Colon (tissue), 2 donors: Measurements from ENCODE around the gene TENM4.

ENCODE experiments used
- FAIRE-seq: peaks from 2 replicates; lab custom pipeline; 2012; peaks lifted over from hg19 to GRCh38; lab: Jason Lieb, UNC
- donor health status: control.
- donor health status: control.

TENM4 gene

GRCh38 chr11:78931891-78932290 is 508.9 kb downstream of the TENM4 start:
- FAIRE-seq = no peak

DNA sequence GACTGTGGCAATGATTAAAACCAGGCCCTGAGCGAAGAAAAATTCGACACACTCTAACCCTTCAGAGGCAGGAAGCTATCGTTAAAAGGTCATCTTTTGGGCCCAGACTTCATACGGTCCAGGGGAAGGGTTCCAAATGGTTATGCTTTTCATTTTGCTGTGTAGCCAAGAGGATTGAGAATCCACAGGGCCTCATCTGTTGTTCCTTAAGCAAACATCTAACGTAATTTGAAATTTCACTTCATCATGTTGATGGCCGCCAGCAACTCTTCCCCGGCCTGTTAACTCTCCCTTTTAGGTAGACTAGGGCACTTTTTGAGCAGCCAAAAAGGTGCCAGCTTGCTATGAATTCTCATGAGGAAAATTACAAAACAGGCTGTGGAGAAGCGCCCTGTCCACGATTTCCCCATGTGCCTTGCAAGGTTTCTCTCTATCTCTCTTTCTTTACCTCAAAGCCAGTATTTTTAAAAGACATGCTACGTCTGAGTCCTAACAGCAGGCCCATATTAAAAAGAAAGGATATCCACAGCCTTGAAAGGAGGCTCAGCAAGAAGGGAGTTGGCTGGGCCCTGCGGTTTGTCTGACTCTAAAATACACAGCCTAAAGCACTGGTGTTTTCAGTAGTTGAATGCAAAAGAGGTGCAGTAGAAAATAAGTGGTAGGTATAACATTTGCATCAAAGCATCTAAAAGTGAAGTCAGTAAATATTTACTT is 509.9 kb downstream of the TENM4 start:
- FAIRE-seq = no peak

GRCh38 chr11:78929906-78930220 is 511.0 kb downstream of the TENM4 start:
- no peak for FAIRE-seq

- FAIRE-seq = no peak
Measured at GRCh38 chr11:78929207-78929905, 511.5 kb downstream of the TENM4 start.

GRCh38 chr11:78927511-78927910 is 513.3 kb downstream of the TENM4 start:
- FAIRE-seq = no peak

DNA sequence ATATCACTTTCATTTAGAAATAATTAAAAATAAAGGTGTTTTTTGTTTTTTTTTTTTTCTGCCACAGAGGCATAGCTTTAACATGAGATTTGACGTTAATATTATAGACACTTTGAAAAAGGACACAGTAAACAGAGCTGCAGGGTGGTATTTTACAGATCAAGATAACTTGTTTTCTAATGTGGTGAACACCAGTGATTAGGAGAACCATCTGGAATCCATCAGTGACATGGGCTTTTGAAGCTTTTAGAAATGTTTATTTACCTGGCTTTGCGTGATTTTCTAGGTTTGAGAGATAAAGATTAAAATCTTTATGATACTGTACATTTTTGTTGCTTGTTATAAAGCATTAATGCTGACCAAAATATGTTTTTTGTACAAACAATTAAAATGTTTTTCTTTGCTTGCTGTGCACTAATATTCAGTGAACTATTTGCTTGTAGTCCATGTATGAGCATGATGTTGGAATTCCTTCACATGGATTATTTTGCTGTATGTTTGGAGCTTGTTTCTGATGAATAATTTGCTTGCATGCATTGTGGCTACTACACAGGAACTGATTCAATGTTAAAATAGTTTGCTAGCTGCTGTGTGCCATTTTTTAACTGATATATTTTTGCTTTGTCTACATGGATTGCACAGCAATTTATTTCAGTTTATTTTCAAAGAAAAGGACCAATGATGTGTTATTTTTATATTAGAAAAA is 514.0 kb downstream of the TENM4 start:
- no peak for FAIRE-seq

DNA sequence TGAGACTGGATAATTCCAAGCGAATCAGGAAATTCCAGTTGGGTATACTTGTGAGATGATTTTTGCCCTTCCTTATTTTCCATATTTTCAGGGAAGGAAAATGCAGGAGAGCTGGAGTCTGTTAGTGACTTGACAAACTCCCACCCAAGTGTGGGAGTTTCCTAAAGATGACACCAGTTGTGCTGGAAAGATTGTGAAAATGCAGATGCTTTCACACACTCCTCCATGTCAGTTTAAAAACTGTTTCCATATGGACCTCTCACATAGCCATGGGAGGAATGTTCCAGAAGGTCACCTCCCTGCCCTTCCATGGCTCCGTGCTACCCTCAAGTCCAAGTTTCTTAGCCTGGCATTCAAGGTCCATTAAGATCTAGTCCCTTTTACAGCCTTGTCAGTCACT is 515.4 kb downstream of the TENM4 start:
- no peak for FAIRE-seq

DNA sequence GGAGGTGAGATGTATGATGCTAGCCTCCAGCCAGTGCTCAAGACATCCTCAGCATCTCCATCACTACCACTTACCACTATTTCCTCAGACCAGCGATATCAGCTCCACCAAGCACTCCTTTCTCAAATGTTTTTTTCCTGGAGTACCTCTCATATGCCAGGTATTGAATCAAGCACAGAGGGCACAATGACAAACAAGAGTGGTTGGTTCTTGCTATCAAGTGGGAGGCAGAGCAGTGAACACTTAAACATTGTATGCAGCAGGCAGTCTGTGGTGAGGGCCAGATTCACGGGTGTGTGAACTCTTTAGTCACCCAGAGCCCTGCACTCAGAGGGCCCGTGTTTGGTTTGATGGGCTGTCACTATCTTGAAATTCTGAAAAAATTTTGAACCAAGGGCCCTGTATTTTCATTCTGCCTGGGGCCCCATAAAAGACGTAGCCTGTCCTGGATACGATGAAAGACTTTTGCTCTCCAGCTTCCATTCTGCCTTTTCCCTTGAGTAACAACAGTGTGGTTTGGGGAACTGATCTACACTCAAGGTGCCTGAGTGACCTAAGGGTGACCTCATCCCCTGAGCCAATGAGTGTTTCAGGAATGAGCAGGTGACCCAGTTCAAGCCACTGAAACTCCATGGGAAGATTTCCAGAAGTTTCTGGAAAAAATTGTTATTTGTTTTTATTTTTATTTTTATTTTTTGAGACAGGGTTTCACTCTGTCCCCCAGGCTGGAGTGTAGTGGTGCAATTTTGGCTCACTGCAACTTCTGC is 517.8 kb downstream of the TENM4 start:
- FAIRE-seq = no peak

- FAIRE-seq = no peak
Measured at GRCh38 chr11:78921509-78921908, 519.3 kb downstream of the TENM4 start.

DNA sequence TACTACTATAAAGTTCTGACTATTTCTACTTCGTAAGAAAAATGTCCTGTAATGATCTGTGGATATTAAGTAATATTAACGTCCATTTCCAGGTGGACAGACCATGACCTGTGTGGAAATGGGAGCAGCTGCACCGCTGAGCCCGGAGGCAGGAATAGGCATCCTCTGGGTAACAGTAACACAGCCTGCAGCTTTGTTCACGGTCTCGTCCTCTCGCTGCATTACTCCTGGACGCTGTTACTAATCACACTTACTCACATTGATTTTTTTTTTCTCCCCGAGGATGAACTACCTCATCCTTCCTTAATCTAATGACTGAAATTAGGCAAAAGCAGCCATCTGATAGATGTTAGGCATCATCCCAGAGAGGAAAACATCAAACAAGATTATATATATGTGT is 520.5 kb downstream of the TENM4 start:
- FAIRE-seq = no peak

GRCh38 chr11:78916759-78917158 is 524.1 kb downstream of the TENM4 start:
- no peak for FAIRE-seq

GRCh38 chr11:78914503-78914902 is 526.3 kb downstream of the TENM4 start:
- FAIRE-seq = no peak

DNA sequence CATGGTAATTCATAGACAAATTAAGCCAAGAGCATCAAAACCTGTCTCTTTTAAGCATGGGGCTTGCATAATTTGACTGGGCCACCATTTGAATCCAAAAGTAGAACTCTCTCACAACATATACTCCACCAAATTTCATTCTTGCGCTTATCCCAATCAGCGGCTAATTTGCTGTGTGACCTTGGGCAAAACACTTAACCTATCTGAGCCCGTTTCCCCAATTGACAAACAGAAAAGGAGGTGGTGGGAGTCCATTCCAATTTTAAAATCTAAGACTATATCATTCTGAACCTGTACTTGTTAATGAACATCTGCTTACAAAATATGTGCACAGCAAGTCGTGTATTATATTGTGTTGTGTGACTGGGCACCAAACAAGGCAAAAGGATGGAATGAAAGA is 528.1 kb downstream of the TENM4 start:
- FAIRE-seq = no peak

- no peak for FAIRE-seq
Measured at GRCh38 chr11:78910322-78910721, 530.5 kb downstream of the TENM4 start.

DNA sequence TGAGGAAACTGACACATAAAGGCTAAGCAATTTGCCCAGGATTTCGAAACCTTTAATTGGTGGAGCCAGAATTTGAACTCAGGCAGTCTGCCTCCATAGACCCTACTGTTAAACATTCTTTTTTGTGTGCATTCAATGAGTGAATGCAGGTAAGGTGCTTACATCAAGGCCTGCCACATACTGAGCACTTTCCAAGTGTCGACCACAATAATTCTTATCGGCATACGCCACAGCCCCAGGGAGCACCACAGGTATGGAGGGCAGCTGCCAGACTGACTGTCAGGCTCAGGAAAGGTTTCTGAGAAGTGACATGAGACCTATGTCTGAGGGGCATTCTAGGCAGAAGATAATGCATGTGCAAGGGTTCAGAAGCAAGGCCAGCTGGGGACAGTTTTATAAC is 531.4 kb downstream of the TENM4 start:
- no peak for FAIRE-seq

GRCh38 chr11:78907636-78908035 is 533.2 kb downstream of the TENM4 start:
- no peak for FAIRE-seq

- FAIRE-seq = no peak
Measured at GRCh38 chr11:78906566-78906965, 534.3 kb downstream of the TENM4 start.

DNA sequence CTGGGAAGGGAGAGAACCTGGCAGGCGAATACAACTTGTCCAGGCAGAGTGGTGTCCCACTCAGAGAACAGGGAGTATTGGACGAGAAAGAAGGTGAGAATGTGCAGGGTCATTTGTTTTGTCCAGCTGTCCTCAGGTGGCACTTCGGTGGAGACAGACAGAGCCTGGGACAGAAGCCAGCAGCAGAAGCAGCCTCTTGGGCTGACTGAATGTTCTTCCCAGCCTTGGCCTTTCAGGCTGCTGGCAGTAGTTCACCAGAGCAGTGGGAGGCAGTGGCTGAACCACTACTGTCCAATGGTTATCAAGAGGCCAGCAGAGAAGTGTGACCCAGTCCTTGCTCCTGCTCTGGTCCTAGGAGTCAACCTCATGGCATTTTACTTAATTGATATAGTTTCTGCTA is 535.1 kb downstream of the TENM4 start:
- no peak for FAIRE-seq

DNA sequence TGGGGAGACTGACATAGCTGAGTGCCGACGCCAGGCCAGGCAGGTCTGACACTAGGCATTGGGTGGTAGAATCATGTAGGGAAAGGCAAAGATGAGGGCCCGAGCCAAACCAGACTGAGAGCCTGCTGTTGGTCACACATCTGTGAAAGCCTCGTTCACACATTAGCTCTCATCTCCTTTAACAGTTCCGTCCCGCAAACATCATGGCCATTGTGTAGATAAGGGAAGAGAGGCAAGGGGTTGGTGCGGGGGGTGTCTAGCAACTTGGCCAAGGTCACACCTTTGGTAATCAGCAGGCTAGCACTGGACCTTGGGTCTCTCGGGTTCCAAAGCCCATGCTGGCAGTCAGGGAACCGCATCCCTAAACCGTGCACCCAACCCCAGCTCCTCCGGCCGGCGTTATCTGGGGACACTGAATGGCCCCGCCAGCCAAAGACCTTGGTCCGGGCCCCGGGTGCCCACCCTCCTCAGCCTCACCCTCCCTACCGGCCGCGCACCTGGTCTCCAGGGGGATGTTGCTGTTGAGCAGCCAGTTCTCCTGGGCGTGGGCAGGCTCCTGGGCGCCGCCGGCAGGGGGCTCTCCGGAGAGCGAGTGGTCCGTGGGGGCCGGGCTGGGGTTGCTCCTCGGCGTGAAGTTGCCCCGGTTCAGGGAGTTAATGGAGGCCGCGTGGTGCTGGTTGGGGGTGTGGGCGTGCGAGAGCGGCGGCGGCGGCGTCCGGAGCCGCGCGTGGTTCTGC is 537.9 kb downstream of the TENM4 start:
- no peak for FAIRE-seq

DNA sequence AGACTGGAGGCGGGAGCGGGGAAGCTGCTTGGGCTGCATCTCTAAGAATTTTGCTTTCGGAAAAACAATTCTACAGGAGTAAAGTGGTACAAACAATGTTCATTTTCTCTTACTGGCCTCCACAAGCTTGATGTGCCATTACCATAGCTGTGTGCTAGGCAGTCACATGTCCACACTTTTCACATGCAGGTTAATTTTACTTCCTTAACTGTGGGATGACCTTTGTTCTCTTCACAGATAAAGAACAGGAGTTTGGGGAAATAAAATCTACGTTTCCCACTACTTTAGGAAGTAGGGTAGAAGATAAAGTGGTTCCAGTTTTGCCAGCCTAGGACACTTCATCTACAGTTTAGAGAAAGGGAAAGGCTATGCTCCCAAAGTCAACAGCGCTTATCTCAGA is 539.0 kb downstream of the TENM4 start:
- no peak for FAIRE-seq

GRCh38 chr11:78898266-78898775 is 542.5 kb downstream of the TENM4 start:
- no peak for FAIRE-seq

GRCh38 chr11:78893996-78894395 is 546.8 kb downstream of the TENM4 start:
- FAIRE-seq = no peak
